Measurements from ENCODE around the gene TMEM143.

GRCh38 chr19:48394331-48395169 is 30.8 kb upstream of the TMEM143 start:
- TF ChIP-seq CTCF (IDR thresholded peaks at IDR 0.05): no peak
- no peak for TF ChIP-seq POLR2AphosphoS5 (IDR thresholded peaks at IDR 0.05; ENCODE audit: insufficient read depth in 1 of 2, low read depth in 1 of 2)
- TF ChIP-seq POLR2A (IDR thresholded peaks at IDR 0.05): no peak
